Urothelium cell line (cell line): ENCODE data around the gene NEIL1.
"Not testable (repeated sequence)": the region's sequence is repeated elsewhere in the genome, so short reads cannot be mapped to it uniquely, and the experiment has no call there.

Experiments used
- DNase-seq: peaks from one replicate; pipeline ENCODE4 v3.0.0; 2011; ENCODE audit warnings: low spot score, mixed read lengths
- FAIRE-seq: peaks from 2 replicates; lab custom pipeline; 2011; peaks lifted over from hg19 to GRCh38; lab: Jason Lieb, UNC

Gene NEIL1

GRCh38 chr15:75332093-75332492, 14.7 kb upstream of the NEIL1 start:
- DNase-seq, FAIRE-seq: not testable (repeated sequence)

GRCh38 chr15:75333654-75334419, 13.0 kb upstream of the NEIL1 start:
- not testable (repeated sequence) for FAIRE-seq, DNase-seq

GRCh38 chr15:75335313-75335704, 11.5 kb upstream of the NEIL1 start:
- no peak for FAIRE-seq

GRCh38 chr15:75335705-75336355, 11.0 kb upstream of the NEIL1 start, which contains the start of gene COMMD4:
TSS of gene COMMD4 (plus strand) at chr15:75336063. CDS start at chr15:75336090, 27 bp downstream.
- DNase-seq, result peak; percentile 80
- FAIRE-seq, result no peak

More at GRCh38 chr15:75335313-75335704, 11.5 kb upstream of the NEIL1 start:
- DNase-seq, result no peak

DNA sequence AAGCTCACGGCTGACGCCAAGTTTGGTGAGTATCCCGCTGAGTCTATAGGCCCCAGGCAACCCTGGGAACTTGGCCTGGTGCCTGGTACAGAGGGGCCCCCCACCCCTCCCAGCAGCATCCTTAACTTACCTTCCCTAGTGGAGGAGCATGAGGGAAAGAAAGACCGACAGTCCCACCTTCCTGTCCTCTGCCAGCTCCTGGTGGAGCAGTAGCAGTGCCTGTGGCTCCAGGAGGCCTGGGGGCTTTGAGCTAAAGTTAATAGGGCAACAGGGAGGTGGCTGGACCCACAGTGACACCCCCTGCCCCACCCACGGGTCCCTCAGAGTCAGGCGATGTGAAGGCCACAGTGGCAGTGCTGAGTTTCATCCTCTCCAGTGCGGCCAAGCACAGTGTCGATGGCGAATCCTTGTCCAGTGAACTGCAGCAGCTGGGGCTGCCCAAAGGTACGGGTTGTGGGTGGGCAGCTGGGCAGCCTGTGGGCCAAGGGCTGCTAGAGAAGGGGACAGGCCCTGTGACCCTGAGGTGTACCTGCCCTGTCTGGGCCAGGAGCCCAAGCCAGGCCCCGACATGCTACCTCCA, 8.1 kb upstream of the NEIL1 start:
- FAIRE-seq, result no peak
- no peak for DNase-seq

GRCh38 chr15:75339531-75340240, 7.2 kb upstream of the NEIL1 start:
- DNase-seq (no peak), FAIRE-seq (no peak)

DNA sequence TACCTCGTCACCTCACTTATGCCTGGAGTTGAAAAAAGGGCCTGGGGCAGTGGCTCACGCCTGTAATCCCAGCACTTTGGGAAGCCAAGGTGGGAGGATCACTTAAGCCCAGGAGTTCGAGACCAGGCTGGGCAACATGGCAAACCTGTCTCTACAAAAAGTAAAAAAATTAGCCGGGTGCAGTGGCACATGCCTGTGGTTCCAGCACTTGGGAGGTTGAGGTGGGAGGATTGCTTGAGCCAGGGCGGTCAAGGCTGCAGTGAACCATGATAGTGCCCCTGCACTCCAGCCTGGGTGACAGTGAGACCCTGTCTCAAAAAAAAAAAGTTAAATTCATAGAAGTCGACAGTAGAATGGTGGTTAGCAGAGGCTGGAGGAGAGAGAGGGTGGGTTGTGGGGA, 4.6 kb upstream of the NEIL1 start:
- no peak for FAIRE-seq

DNA sequence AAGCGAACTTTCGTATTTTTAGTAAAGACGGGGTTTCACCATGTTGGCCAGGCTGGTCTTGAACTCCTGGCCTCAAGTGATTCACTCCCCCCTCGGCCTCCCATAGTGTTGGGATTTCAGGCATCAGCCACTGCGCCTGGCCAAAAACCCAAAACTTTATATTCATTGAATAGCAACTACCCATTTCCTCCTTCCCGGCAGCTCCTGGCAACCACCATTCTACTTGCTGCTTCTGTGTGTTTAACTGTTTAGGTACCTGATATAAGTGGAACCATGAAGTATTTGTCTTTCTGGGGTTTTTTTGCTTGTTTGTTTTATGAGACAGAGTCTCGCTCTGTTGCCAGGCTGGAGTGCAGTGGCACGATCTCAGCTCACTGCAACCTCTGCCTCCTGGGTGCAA, 2.9 kb upstream of the NEIL1 start:
- DNase-seq, FAIRE-seq: not testable (repeated sequence)

More for the DNA sequence above, 4.6 kb upstream of the NEIL1 start:
- DNase-seq, result no peak

DNA sequence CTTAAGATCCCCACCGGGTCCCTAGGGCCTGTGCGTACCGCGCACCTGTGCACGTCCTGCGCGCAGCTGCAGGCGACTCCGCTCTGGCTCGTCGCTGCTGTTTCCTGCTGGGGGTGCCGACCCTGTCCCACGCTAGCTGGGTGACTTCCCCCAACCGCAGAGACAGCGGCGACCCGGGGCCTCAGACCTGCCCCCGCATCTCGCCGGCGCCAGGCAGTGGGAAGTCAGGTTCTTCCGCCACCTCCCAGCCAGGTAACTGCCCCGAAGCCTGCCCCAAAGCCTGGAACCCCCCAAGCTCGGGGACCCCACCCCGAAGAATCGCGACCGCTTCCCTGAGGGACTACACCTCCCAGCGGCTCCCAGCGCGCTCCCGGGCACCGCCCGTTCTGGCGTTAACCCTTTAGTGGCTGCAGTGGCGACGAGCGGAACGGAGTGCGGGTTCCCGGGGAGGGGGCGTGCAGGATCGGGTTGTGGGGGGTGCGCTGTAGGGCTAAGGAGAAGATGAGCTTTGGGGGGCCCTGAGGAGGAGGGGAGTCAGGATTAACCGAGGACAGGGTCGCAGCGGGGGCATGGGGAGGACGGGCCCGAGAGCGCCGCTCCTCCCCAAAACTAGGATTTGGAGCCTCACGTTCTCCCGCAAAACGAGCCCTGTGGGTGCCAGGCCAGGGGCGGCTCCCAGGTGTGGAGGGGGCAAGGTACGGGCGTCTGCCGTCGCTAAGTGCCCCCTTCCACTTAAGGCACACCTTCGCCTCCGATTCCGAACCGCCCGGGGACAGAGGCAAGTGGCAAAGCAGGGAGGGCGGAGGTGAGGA, 589 bp downstream of the NEIL1 start:
- DNase-seq (peak; percentile 74), FAIRE-seq (peak; percentile 92)

- FAIRE-seq (no peak), DNase-seq (peak; percentile 44)
These were observed 1.3 kb downstream of the NEIL1 start for GRCh38 chr15:75348034-75348561.

DNA sequence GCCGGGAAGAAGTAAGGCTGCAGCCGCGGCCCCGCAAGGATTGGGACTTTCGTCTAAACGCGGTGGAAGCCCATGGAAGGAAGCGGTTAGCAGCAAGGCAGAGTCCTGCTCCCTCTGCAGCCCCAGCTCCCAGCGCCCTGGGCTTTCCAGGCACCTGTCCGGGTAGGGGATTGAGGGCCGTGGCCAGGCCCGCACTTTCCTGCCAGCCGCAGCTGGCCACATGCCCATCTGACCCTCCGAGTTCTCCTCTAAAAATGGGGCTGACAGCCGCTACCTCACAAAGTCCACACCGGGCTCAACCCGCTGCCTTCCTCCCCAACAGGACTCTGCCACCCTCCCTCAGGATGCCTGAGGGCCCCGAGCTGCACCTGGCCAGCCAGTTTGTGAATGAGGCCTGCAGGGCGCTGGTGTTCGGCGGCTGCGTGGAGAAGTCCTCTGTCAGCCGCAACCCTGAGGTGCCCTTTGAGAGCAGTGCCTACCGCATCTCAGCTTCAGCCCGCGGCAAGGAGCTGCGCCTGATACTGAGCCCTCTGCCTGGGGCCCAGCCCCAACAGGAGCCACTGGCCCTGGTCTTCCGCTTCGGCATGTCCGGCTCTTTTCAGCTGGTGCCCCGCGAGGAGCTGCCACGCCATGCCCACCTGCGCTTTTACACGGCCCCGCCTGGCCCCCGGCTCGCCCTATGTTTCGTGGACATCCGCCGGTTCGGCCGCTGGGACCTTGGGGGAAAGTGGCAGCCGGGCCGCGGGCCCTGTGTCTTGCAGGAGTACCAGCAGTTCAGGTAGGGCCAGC, 1.9 kb downstream of the NEIL1 start:
- peak; percentile 26 for DNase-seq
- no peak for FAIRE-seq

- FAIRE-seq, DNase-seq: not testable (repeated sequence)
These were observed 2.5 kb downstream of the NEIL1 start for GRCh38 chr15:75349351-75349669.

DNA sequence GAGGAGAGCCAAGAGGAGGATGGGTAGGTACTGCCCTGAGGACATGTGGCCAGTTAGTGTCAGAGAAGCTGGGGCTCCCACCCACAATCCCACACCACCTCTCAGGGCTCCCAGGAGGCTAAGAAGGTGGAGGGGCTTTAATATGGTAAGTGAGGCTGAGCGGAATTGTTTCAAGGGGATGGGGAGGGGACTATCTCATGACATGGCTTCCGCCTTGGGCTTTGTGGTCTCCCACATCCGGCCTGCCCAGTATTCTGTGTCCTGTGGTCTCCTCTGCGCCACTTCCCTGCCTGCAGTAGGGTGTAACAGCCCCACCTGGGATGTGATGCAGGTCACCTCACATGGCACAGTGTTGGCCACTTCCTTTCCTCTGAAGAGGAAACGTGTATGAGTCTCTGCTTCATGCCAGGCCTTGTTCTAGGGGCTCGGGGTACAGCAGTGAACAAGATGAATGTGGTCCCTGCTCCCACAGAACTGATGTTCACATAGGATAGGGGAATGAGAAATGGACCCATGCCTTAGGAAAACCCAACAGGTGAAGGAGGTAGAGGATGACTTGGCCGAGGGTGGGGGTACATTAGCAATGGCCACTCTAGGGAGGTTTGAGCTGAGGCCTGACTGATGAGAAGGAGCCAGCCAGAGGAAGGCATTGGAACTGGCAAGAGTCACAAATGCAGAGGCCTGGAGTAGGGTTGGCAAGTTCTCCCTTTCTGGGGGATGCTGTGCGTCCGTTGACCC, 3.2 kb downstream of the NEIL1 start:
- FAIRE-seq, result peak; percentile 27
- no peak for DNase-seq

- FAIRE-seq, result no peak
- no peak for DNase-seq
These were observed 3.9 kb downstream of the NEIL1 start for GRCh38 chr15:75350601-75351361.

DNA sequence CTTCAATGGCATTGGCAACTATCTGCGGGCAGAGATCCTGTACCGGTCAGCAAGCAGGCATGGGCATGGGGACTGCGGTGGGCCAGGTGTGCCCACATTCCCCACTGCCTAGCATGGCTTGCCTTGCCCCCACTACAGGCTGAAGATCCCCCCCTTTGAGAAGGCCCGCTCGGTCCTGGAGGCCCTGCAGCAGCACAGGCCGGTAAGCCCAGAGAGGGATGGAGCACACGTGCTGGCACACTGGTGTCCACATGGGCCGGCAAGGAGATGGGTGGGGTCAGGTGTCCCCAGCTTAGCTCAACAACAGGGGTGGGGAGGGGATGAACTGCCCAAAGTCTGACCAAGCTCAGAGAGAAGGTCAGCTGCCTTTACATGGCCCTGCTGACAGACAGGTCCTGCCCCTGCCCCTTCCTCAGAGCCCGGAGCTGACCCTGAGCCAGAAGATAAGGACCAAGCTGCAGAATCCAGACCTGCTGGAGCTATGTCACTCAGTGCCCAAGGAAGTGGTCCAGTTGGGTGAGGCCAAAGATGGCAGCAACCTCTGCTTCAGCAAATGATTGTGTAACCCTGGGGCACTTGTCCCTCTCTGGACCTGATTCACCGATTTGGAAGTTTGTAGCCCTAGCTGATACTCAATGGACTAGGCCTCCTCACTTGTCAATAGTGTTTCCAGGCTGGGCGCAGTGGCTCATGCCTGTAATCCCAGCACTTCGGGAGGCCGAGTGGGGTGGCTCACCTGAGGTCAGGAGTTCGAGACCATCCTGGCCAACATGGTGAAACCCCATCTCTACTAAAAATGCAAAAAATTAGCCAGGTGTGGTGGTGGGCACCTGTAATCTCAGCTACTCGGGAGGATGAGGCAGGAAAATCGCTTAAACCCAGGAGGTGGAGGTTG, 5.6 kb downstream of the NEIL1 start:
- DNase-seq, result no peak
- FAIRE-seq, result peak; percentile 32

DNA sequence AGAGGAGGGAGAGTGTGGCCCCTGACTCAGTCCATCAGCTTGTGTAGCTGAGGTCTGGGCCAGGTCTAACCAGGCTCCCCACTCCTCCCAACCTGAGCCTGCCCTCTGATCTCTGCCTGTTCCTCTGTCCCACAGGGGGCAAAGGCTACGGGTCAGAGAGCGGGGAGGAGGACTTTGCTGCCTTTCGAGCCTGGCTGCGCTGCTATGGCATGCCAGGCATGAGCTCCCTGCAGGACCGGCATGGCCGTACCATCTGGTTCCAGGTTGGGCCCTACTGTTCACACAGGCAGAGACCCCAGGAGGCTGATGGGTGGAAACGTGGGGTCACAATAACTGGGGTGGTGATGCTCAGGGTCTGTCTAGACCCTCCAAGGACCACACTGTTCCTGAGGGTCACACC, 6.8 kb downstream of the NEIL1 start:
- no peak for DNase-seq
- FAIRE-seq, result no peak

DNA sequence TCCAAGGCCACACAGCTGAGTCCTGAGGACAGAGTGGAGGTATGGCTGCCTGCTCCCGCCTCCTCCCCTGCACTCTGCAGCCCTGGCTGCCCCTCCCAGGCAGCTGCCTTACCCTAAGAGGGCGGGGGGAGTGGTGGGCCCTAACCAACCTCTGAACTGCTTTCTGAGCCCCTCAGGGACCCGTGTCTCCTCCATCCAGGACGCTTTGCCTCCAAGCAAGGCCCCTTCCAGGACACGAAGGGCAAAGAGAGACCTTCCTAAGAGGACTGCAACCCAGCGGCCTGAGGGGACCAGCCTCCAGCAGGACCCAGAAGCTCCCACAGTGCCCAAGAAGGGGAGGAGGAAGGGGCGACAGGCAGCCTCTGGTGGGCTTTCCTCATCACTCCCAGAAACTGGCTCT, 7.6 kb downstream of the NEIL1 start:
- no peak for DNase-seq
- no peak for FAIRE-seq
